WTC11 (cell line): Measurements from ENCODE around the gene PBOV1.

Experiments
- CREB1 ChIP-seq: sonication (generic); formaldehyde crosslinking; IDR thresholded peaks from 2 replicates; pipeline ENCODE4 v1.8.0; 2023; ENCODE audit warnings: mild to moderate bottlenecking, missing genetic modification reagents
- KAT7 ChIP-seq: sonication (generic); formaldehyde crosslinking; IDR thresholded peaks from 2 replicates; pipeline ENCODE4 v1.8.1; 2023; ENCODE audit warnings: missing genetic modification reagents, mild to moderate bottlenecking, borderline replicate concordance
- NR1H2 ChIP-seq: sonication (generic); formaldehyde crosslinking; IDR thresholded peaks from 2 replicates; pipeline ENCODE4 v1.9.0; 2021; ENCODE audit warnings: mild to moderate bottlenecking, moderate library complexity, missing genetic modification reagents
- RELA ChIP-seq: sonication (generic); formaldehyde crosslinking; IDR thresholded peaks from 2 replicates; pipeline ENCODE4 v1.8.1; 2022; ENCODE audit warnings: missing genetic modification reagents, mild to moderate bottlenecking, borderline replicate concordance
- ZNF423 ChIP-seq: fragments of 250-450 bp; sonication (Bioruptor Pico); IDR thresholded peaks from 2 replicates; pipeline ENCODE4 v2.1.2; 2022; ENCODE audit warnings: mild to moderate bottlenecking, moderate library complexity
- TF ChIP-seq, protein P1 (sequence below): fragments of 200-600 bp; IDR thresholded peaks from 2 replicates; pipeline ENCODE4 v1.8.0; 2022; ENCODE audit warnings: antibody characterized with exemption
- TF ChIP-seq, protein P2 (sequence below): sonication (generic); formaldehyde crosslinking; IDR thresholded peaks from 2 replicates; pipeline ENCODE4 v1.8.0; 2022; ENCODE audit warnings: mild to moderate bottlenecking, missing genetic modification reagents
- TF ChIP-seq, protein P3 (sequence below): sonication (generic); formaldehyde crosslinking; IDR thresholded peaks from 2 replicates; pipeline ENCODE4 v1.8.1; 2022; ENCODE audit warnings: low read depth, missing genetic modification reagents, borderline replicate concordance
- TF ChIP-seq, protein P4 (sequence below): fragments of 250-450 bp; sonication (Bioruptor Pico); IDR thresholded peaks from 2 replicates; pipeline ENCODE4 v1.8.0; 2021; ENCODE audit warnings: mild to moderate bottlenecking
- TF ChIP-seq, protein P5 (sequence below): sonication (generic); formaldehyde crosslinking; IDR thresholded peaks from 2 replicates; pipeline ENCODE4 v1.8.1; 2023; ENCODE audit warnings: mild to moderate bottlenecking, missing genetic modification reagents, moderate library complexity
- TF ChIP-seq, protein P6 (sequence below): sonication (generic); formaldehyde crosslinking; IDR thresholded peaks from 2 replicates; pipeline ENCODE4 v1.8.0; 2023; ENCODE audit warnings: missing genetic modification reagents

DNA sequence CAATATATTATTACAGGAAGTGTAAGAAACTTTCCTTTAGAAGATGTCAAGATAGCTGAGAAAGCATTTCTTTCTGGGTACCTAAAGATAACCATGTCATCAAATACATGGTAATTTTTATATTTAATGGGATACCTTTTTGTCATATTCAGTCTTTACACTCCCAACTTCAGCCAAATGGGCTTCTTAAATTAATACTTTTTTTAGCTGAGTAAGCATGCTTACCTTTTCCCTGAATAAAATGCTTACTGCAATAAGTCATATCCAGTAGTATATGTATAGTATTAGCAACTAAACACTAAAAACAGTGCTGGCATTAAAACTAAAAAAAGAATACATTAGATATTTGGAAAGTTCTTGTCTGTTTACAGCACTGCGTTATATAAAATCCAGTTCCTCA is 17.4 kb upstream of the PBOV1 start:
- TF ChIP-seq, protein P1, sequence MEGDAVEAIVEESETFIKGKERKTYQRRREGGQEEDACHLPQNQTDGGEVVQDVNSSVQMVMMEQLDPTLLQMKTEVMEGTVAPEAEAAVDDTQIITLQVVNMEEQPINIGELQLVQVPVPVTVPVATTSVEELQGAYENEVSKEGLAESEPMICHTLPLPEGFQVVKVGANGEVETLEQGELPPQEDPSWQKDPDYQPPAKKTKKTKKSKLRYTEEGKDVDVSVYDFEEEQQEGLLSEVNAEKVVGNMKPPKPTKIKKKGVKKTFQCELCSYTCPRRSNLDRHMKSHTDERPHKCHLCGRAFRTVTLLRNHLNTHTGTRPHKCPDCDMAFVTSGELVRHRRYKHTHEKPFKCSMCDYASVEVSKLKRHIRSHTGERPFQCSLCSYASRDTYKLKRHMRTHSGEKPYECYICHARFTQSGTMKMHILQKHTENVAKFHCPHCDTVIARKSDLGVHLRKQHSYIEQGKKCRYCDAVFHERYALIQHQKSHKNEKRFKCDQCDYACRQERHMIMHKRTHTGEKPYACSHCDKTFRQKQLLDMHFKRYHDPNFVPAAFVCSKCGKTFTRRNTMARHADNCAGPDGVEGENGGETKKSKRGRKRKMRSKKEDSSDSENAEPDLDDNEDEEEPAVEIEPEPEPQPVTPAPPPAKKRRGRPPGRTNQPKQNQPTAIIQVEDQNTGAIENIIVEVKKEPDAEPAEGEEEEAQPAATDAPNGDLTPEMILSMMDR = no peak
- TF ChIP-seq, protein P2, sequence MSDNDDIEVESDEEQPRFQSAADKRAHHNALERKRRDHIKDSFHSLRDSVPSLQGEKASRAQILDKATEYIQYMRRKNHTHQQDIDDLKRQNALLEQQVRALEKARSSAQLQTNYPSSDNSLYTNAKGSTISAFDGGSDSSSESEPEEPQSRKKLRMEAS = no peak
- TF ChIP-seq, protein P3, sequence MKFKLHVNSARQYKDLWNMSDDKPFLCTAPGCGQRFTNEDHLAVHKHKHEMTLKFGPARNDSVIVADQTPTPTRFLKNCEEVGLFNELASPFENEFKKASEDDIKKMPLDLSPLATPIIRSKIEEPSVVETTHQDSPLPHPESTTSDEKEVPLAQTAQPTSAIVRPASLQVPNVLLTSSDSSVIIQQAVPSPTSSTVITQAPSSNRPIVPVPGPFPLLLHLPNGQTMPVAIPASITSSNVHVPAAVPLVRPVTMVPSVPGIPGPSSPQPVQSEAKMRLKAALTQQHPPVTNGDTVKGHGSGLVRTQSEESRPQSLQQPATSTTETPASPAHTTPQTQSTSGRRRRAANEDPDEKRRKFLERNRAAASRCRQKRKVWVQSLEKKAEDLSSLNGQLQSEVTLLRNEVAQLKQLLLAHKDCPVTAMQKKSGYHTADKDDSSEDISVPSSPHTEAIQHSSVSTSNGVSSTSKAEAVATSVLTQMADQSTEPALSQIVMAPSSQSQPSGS (CRISPR knock-in tag) = no peak
- TF ChIP-seq RELA (no peak), ZNF423 (CRISPR knock-in tag) (no peak), NR1H2 (no peak), CREB1 (no peak), KAT7 (no peak)
- TF ChIP-seq, protein P4, sequence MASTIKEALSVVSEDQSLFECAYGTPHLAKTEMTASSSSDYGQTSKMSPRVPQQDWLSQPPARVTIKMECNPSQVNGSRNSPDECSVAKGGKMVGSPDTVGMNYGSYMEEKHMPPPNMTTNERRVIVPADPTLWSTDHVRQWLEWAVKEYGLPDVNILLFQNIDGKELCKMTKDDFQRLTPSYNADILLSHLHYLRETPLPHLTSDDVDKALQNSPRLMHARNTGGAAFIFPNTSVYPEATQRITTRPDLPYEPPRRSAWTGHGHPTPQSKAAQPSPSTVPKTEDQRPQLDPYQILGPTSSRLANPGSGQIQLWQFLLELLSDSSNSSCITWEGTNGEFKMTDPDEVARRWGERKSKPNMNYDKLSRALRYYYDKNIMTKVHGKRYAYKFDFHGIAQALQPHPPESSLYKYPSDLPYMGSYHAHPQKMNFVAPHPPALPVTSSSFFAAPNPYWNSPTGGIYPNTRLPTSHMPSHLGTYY (CRISPR knock-in tag) = no peak
- TF ChIP-seq, protein P5, sequence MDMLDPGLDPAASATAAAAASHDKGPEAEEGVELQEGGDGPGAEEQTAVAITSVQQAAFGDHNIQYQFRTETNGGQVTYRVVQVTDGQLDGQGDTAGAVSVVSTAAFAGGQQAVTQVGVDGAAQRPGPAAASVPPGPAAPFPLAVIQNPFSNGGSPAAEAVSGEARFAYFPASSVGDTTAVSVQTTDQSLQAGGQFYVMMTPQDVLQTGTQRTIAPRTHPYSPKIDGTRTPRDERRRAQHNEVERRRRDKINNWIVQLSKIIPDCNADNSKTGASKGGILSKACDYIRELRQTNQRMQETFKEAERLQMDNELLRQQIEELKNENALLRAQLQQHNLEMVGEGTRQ (CRISPR knock-in tag) = no peak
- TF ChIP-seq, protein P6, sequence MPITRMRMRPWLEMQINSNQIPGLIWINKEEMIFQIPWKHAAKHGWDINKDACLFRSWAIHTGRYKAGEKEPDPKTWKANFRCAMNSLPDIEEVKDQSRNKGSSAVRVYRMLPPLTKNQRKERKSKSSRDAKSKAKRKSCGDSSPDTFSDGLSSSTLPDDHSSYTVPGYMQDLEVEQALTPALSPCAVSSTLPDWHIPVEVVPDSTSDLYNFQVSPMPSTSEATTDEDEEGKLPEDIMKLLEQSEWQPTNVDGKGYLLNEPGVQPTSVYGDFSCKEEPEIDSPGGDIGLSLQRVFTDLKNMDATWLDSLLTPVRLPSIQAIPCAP (CRISPR knock-in tag) = no peak
